CD4-positive, CD25-positive, alpha-beta regulatory T cell (primary cell): ENCODE measurements around the gene CENATAC. TPM values are rescaled to one million over a fixed set of nuclear protein-coding genes. Genes with fewer than 3 reads are reported as not detected.
A peak's percentile ranks its signal among the peaks of the same experiment; 100 is the strongest.
"Not testable (repeated sequence)": the region's sequence is repeated elsewhere in the genome, so short reads cannot be mapped to it uniquely, and the experiment has no call there.

Source experiments
- ATAC-seq, 2 donors: fragments of 150-1000 bp; cut with Tn5 transposase; one replicate each; pipeline ENCODE4 v1.10.0; 2021; ENCODE audit warnings: low read depth in 2 of 2, moderate number of reproducible peaks in 2 of 2, moderate library complexity in 1 of 2
- DNase-seq, 3 donors: peaks; one replicate each; pipeline versions ENCODE4 v3.0.0 to v3.0.0-alpha.2; 2012 to 2022; ENCODE audit warnings: mixed read lengths in 1 of 3
- H3K27ac ChIP-seq: one replicate; pipeline ENCODE4 v1.7.0; 2013; ENCODE audit warnings: mild to moderate bottlenecking, low read length; ENCODE audit not compliant: insufficient read depth, poor library complexity, severe bottlenecking
- H3K27me3 ChIP-seq: one replicate; pipeline ENCODE4 v1.7.0; 2013; ENCODE audit warnings: low read length; ENCODE audit not compliant: control insufficient read depth, insufficient read depth
- H3K36me3 ChIP-seq: one replicate; pipeline ENCODE4 v1.7.0; 2013; ENCODE audit warnings: mild to moderate bottlenecking, low read length, moderate library complexity; ENCODE audit not compliant: control insufficient read depth, insufficient read depth
- H3K4me1 ChIP-seq: 2 replicates; pipeline ENCODE4 v1.7.0; 2013; ENCODE audit warnings: mild to moderate bottlenecking, low read length; ENCODE audit not compliant: insufficient read depth, control insufficient read depth, poor library complexity, severe bottlenecking
- H3K4me3 ChIP-seq: one replicate; pipeline ENCODE4 v1.7.0; 2013; ENCODE audit warnings: low read depth, mild to moderate bottlenecking, low read length, moderate library complexity
- H3K9me3 ChIP-seq, 2 experiments: 1 replicate in 1 of 2; 2 replicates in 1 of 2; pipeline ENCODE4 v1.7.0; 2013; ENCODE audit warnings: low read length in 2 of 2, mild to moderate bottlenecking in 1 of 2, moderate library complexity in 1 of 2; ENCODE audit not compliant: control insufficient read depth in 2 of 2
- H3K27ac Mint-ChIP-seq, 3 donors: one replicate each; pipeline ENCODE4 v1.8.0; 2020 to 2022; ENCODE audit warnings: mild to moderate bottlenecking in 3 of 3, mixed read lengths in 3 of 3, moderate library complexity in 2 of 3
- H3K27me3 Mint-ChIP-seq: one replicate; pipeline ENCODE4 v1.8.0; 2022; ENCODE audit warnings: mild to moderate bottlenecking, mixed read lengths
- H3K36me3 Mint-ChIP-seq: one replicate; pipeline ENCODE4 v1.8.0; 2020; ENCODE audit warnings: mixed read lengths
- H3K4me1 Mint-ChIP-seq, 4 donors: one replicate each; pipeline ENCODE4 v1.8.0; 2020 to 2022; ENCODE audit warnings: mixed read lengths in 4 of 4, mild to moderate bottlenecking in 1 of 4
- H3K4me3 Mint-ChIP-seq, 4 donors: one replicate each; pipeline ENCODE4 v1.8.0; 2020 to 2022; ENCODE audit warnings: mild to moderate bottlenecking in 4 of 4, mixed read lengths in 4 of 4, moderate library complexity in 3 of 4
- H3K9me3 Mint-ChIP-seq, 7 donors: one replicate each; pipeline ENCODE4 v1.8.0; 2020 to 2022; ENCODE audit warnings: mixed read lengths in 7 of 7, mild to moderate bottlenecking in 3 of 7, moderate library complexity in 2 of 7
- polyA plus RNA-seq, 4 donors: library from polyadenylated mRNA; unstranded; fragments of 300-500 nt; fragmentation: Illumina TruSeq; gene quantifications; one replicate each; pipeline ENCODE4 v1.2.3, GENCODE V29; 2021
- total RNA-seq: library from RNA; stranded (reverse); gene quantifications from one replicate; pipeline ENCODE4 v1.2.3, GENCODE V29; 2022

CENATAC gene
- total and polyA plus RNA-seq, 5 donors from 2014 or later, result 10.0 to 116 (median 11.9) TPM

DNA sequence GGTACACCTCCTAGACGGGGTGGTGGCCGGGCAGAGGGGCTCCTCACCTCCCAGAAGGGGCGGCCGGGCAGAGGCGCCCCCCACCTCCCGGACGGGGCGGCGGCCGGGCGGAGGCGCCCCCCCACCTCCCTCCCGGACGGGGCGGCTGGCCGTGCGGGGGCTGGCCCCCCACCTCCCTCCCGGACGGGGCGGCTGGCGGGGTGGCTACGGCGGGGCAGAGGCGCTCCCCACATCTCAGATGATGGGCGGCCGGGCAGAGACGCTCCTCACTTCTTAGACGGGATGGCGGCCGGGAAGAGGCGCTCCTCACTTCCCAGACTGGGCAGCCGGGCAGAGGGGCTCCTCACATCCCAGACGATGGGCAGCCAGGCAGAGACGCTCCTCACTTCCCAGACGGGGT, 61.2 kb downstream of the CENATAC start:
- H3K36me3 ChIP-seq, result peaks cover 11% of the 10 kb centered on the region
- not testable (repeated sequence) for ATAC-seq
- H3K36me3 Mint-ChIP-seq, result peaks cover 10% of the 10 kb centered on the region

DNA sequence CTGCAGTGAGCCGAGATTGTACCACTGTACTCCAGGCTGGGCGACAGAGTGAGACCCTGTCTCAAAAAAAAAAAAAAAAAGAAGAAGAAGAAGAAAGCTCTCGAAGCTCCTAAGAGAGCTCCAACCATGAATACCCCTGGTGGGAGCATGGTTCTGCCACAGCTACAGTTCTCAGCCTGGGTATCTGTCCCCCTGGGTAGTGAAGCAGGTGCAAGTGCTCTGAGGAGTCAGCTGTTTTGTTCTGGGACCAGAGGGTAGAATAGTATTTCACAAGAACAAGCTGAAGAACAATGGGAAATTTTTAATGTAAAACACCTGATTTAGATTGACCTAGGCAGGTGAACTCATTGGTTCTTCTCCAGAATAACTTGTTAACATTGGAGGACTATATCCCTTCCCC, 63.3 kb downstream of the CENATAC start:
- H3K27me3 Mint-ChIP-seq, result no peaks in the 10 kb centered on the region
- H3K27ac Mint-ChIP-seq, result peak overlapping the region in 1 of 3 donors; percentile 9
- DNase-seq, result no peak

More for the DNA sequence above, 61.2 kb downstream of the CENATAC start:
- not testable (repeated sequence) for H3K27me3 Mint-ChIP-seq, H3K27me3 ChIP-seq, H3K4me3 Mint-ChIP-seq, H3K27ac ChIP-seq, H3K27ac Mint-ChIP-seq, H3K4me3 ChIP-seq, H3K9me3 Mint-ChIP-seq, DNase-seq, H3K9me3 ChIP-seq
- peaks cover 6 to 36% (median 22%) of the 10 kb centered on the region in 4 donors for H3K4me1 Mint-ChIP-seq
- H3K4me1 ChIP-seq, result peaks cover 18% of the 10 kb centered on the region

DNA sequence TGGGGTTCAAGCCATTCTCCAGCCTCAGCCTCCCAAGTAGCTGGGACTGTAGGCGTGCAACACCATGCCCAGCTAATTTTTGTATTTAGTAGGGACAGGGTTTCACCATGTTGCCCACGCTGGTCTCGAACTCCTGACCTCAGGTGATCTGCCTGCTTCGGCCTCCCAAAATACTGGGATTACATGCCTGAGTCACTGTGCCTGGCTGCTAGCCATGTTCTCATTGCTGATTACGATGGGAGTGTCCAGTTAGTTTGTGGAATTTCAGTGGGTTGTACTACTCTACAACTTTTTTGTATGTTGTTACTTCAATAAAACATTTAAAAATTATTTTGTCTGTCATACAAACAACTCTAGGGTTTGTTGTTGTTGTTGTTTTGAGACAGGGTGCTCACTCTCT, 64.8 kb downstream of the CENATAC start:
- Histone ChIP-seq H3K4me3 (no peak overlapping the region), H3K4me1 (peaks cover 25% of the 10 kb centered on the region), H3K27ac (no peak overlapping the region), H3K27me3 (no peaks in the 10 kb centered on the region), H3K9me3 (no peaks in the 10 kb centered on the region), H3K36me3 (no peaks in the 10 kb centered on the region)
- Mint-ChIP-seq H3K36me3 (peaks cover 5% of the 10 kb centered on the region), H3K27ac (no peak overlapping the region), H3K4me1 (peaks cover 12 to 39% (median 24%) of the 10 kb centered on the region in 4 donors), H3K4me3 (peak overlapping the region in 1 of 4 donors; percentile 3), H3K27me3 (no peaks in the 10 kb centered on the region), H3K9me3 (no peaks in the 10 kb centered on the region)
- DNase-seq, result no peak
- no peak for ATAC-seq

More for the DNA sequence above, 63.3 kb downstream of the CENATAC start:
- H3K27me3 ChIP-seq, result no peaks in the 10 kb centered on the region
- H3K4me1 Mint-ChIP-seq, result peaks cover 7 to 34% (median 24%) of the 10 kb centered on the region in 4 donors
- peak overlapping the region in 1 of 4 donors; percentile 32 for H3K4me3 Mint-ChIP-seq
- H3K9me3 ChIP-seq, result no peaks in the 10 kb centered on the region
- H3K27ac ChIP-seq, result no peak overlapping the region
- H3K9me3 Mint-ChIP-seq, result no peaks in the 10 kb centered on the region
- H3K4me3 ChIP-seq, result no peak overlapping the region
- H3K4me1 ChIP-seq, result peaks cover 18% of the 10 kb centered on the region
- peaks cover 5% of the 10 kb centered on the region for H3K36me3 Mint-ChIP-seq
- no peaks in the 10 kb centered on the region for H3K36me3 ChIP-seq
- ATAC-seq, result no peak

DNA sequence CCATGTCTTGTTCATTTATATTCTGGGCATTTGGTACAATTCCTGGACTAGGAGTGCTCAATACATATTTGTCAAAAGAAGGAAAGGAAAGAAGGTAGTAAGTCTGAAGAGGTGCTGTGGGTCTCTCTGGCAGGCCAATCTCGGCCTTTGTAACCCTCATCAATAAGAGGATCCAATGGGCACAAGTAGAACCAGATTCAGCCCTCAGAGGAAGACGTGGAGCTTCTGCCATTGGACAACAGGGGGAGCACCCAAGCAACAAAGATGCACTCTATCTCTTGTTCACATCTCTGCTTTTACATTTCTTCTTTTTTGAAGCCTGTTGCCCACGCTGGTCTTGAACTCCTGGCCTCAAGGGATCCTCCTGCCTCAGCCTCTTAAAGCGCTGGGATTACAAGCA, 67.4 kb downstream of the CENATAC start:
- H3K4me1 ChIP-seq, result peaks cover 37% of the 10 kb centered on the region
- H3K4me3 ChIP-seq, result no peak overlapping the region
- peaks cover 12 to 52% (median 28%) of the 10 kb centered on the region in 4 donors for H3K4me1 Mint-ChIP-seq
- H3K27ac ChIP-seq, result peak overlapping the region; percentile 27
- H3K36me3 ChIP-seq, result peaks cover 4% of the 10 kb centered on the region
- no peaks in the 10 kb centered on the region for H3K27me3 Mint-ChIP-seq
- ATAC-seq (no peak), DNase-seq (peak in 2 of 3 donors; percentile 56 to 77)
- H3K27ac Mint-ChIP-seq, result peak overlapping the region in 2 of 3 donors; percentile 73 to 88
- peak overlapping the region; percentile 44 to 86 (median 74) for H3K4me3 Mint-ChIP-seq
- H3K9me3 ChIP-seq, result no peaks in the 10 kb centered on the region
- H3K36me3 Mint-ChIP-seq, result peaks cover 11% of the 10 kb centered on the region
- no peaks in the 10 kb centered on the region for H3K27me3 ChIP-seq
- H3K9me3 Mint-ChIP-seq, result no peaks in the 10 kb centered on the region

Other genes with a start within 250 kb of the CENATAC start
- gene DDX6, start 207.0 kb upstream of the CENATAC start, total RNA-seq, result 293 TPM
- gene DDX6, start 207.0 kb upstream of the CENATAC start, polyA plus RNA-seq, result 100 to 1,000 TPM in 1 of 4 donors, 10 to 100 TPM in 3; 79.0 to 103 (median 94.6) TPM
- gene CXCR5, start 114.2 kb upstream of the CENATAC start, total RNA-seq, result 4.8 TPM
- gene CXCR5, start 114.2 kb upstream of the CENATAC start, polyA plus RNA-seq, result 10 to 100 TPM in 1 of 4 donors, 1 to 10 TPM in 3; 3.3 to 10.7 (median 6.0) TPM
- 229 TPM for gene BCL9L, start 72.2 kb upstream of the CENATAC start, total RNA-seq
- 1 to 10 TPM; 2.1 to 4.1 (median 3.1) TPM for gene BCL9L, start 72.2 kb upstream of the CENATAC start, polyA plus RNA-seq
- gene UPK2, start 41.8 kb upstream of the CENATAC start, total RNA-seq, result not detected
- under 1 TPM; 0.19 to 0.42 (median 0.23) TPM for gene UPK2, start 41.8 kb upstream of the CENATAC start, polyA plus RNA-seq
- not detected for gene FOXR1, start 26.4 kb upstream of the CENATAC start, total RNA-seq
- not detected for gene FOXR1, start 26.4 kb upstream of the CENATAC start, polyA plus RNA-seq
- 1,801 TPM for gene RPS25, start 20.2 kb downstream of the CENATAC start, total RNA-seq
- gene RPS25, start 20.2 kb downstream of the CENATAC start, polyA plus RNA-seq, result 1,000 to 10,000 TPM; 3,291 to 5,953 (median 5,138) TPM
- gene TRAPPC4, start 20.6 kb downstream of the CENATAC start, total RNA-seq, result 82.9 TPM
- gene TRAPPC4, start 20.6 kb downstream of the CENATAC start, polyA plus RNA-seq, result 100 to 1,000 TPM; 135 to 179 (median 151) TPM
- gene SLC37A4, start 32.7 kb downstream of the CENATAC start, total RNA-seq, result 6.8 TPM
- 10 to 100 TPM in 3 of 4 donors, 1 to 10 TPM in 1; 6.9 to 14.7 (median 10.8) TPM for gene SLC37A4, start 32.7 kb downstream of the CENATAC start, polyA plus RNA-seq
- 108 TPM for gene HYOU1, start 59.1 kb downstream of the CENATAC start, total RNA-seq
- 10 to 100 TPM; 13.4 to 15.0 (median 14.6) TPM for gene HYOU1, start 59.1 kb downstream of the CENATAC start, polyA plus RNA-seq
- gene VPS11, start 69.7 kb downstream of the CENATAC start, total RNA-seq, result 78.8 TPM
- gene VPS11, start 69.7 kb downstream of the CENATAC start, polyA plus RNA-seq, result 10 to 100 TPM; 53.2 to 59.2 (median 56.9) TPM
- 5.9 TPM for gene HMBS, start 86.7 kb downstream of the CENATAC start, total RNA-seq
- gene HMBS, start 86.7 kb downstream of the CENATAC start, polyA plus RNA-seq, result 10 to 100 TPM; 11.2 to 15.5 (median 13.6) TPM
- 22.5 TPM for gene DPAGT1, start 103.7 kb downstream of the CENATAC start, total RNA-seq
- 10 to 100 TPM; 28.6 to 35.2 (median 32.6) TPM for gene DPAGT1, start 103.7 kb downstream of the CENATAC start, polyA plus RNA-seq
- gene C2CD2L, start 109.2 kb downstream of the CENATAC start, total RNA-seq, result 21.1 TPM
- gene C2CD2L, start 109.2 kb downstream of the CENATAC start, polyA plus RNA-seq, result 1 to 10 TPM; 2.1 to 4.6 (median 4.5) TPM
- 24.4 TPM for gene HINFP, start 123.4 kb downstream of the CENATAC start, total RNA-seq
- gene HINFP, start 123.4 kb downstream of the CENATAC start, polyA plus RNA-seq, result 10 to 100 TPM in 3 of 4 donors, 1 to 10 TPM in 1; 10.0 to 18.1 (median 13.3) TPM
- gene ABCG4, start 150.9 kb downstream of the CENATAC start, total RNA-seq, result not detected
- not detected for gene ABCG4, start 150.9 kb downstream of the CENATAC start, polyA plus RNA-seq
- 7.8 TPM for gene NLRX1, start 170.6 kb downstream of the CENATAC start, total RNA-seq
- 1 to 10 TPM; 5.0 to 6.7 (median 5.8) TPM for gene NLRX1, start 170.6 kb downstream of the CENATAC start, polyA plus RNA-seq
- gene NHERF4, start 187.3 kb downstream of the CENATAC start, total RNA-seq, result not detected
- gene NHERF4, start 187.3 kb downstream of the CENATAC start, polyA plus RNA-seq, result not detected
- 35.6 TPM for gene CBL, start 208.2 kb downstream of the CENATAC start, total RNA-seq
- 10 to 100 TPM in 1 of 4 donors, 1 to 10 TPM in 3; 7.9 to 11.7 (median 8.8) TPM for gene CBL, start 208.2 kb downstream of the CENATAC start, polyA plus RNA-seq